Measurements from ENCODE around the gene ABHD11. TPM values are rescaled to one million over a fixed set of nuclear protein-coding genes. Genes with fewer than 3 reads are reported as not detected.

ABHD11 gene
- total RNA-seq, 1 donor from 2014 or later: 62.2 TPM

DNA sequence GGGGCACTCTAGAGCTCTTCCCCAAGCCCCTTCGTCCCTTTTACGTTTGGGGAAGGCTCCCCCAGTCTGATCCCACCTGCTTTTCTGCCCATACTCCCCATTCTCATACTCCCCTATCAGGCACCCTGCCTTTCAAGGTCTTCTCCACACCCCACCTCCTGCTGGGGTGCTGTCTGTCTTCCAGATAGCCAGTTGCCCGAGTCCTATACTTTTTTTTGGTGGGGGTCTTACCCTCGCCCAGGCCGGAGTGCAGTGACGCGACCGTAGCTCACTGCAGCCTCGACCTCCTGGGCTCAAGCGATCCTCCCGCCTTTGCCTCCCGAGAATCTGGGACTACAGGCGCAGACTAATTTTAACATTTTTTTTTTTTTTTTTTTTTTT lies 775 bp upstream of the ABHD11 start:
- TF ChIP-seq, protein P1, sequence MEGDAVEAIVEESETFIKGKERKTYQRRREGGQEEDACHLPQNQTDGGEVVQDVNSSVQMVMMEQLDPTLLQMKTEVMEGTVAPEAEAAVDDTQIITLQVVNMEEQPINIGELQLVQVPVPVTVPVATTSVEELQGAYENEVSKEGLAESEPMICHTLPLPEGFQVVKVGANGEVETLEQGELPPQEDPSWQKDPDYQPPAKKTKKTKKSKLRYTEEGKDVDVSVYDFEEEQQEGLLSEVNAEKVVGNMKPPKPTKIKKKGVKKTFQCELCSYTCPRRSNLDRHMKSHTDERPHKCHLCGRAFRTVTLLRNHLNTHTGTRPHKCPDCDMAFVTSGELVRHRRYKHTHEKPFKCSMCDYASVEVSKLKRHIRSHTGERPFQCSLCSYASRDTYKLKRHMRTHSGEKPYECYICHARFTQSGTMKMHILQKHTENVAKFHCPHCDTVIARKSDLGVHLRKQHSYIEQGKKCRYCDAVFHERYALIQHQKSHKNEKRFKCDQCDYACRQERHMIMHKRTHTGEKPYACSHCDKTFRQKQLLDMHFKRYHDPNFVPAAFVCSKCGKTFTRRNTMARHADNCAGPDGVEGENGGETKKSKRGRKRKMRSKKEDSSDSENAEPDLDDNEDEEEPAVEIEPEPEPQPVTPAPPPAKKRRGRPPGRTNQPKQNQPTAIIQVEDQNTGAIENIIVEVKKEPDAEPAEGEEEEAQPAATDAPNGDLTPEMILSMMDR (IDR thresholded peaks at IDR 0.05; ENCODE audit: insufficient read depth, low read length, poor library complexity, severe bottlenecking): no peak
- no peaks in the 10 kb centered on the region for H3K27me3 ChIP-seq (ENCODE audit: control insufficient read depth, insufficient read depth, low read length)
- DNase-seq (ENCODE audit: low read depth): no peak
- H3K36me3 ChIP-seq (ENCODE audit: control insufficient read depth, insufficient read depth, low read length): no peaks in the 10 kb centered on the region
- peak overlapping the region; percentile 69 for H3K4me3 ChIP-seq (ENCODE audit: low read depth, low read length)

DNA sequence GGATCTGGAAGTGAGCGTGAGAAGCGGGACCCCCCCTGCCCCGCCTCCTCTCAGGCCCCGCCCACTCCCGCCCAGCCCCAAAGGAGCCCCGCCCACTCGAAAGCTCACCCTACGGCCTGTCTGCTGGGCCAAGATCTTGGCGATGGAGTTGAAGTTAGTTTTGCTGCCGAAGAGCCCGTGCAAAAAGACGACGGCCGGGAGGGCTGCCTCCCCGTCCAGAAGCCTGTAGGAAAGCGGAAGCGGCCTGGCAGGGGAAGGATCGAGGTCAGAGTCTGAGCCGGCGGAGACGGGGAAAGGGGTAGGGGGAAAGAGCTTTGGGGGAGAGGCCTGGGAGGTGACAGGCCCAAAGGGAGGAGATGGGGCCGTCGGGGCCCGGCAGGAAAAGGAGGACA lies 386 bp downstream of the ABHD11 start:
- Histone ChIP-seq H3K36me3 (ENCODE audit: control insufficient read depth, insufficient read depth, low read length) (no peaks in the 10 kb centered on the region), H3K4me3 (ENCODE audit: low read depth, low read length) (peak overlapping the region; percentile 74), H3K27me3 (ENCODE audit: control insufficient read depth, insufficient read depth, low read length) (no peaks in the 10 kb centered on the region)
- TF ChIP-seq, protein P1 (IDR thresholded peaks at IDR 0.05; ENCODE audit: insufficient read depth, low read length, poor library complexity, severe bottlenecking): no peak
- no peak for DNase-seq (ENCODE audit: low read depth)

GRCh38 chr7:73737491-73738219 lies 947 bp downstream of the ABHD11 start:
- TF ChIP-seq, protein P1 (IDR thresholded peaks at IDR 0.05; ENCODE audit: insufficient read depth, low read length, poor library complexity, severe bottlenecking): no peak
- Histone ChIP-seq H3K4me3 (ENCODE audit: low read depth, low read length) (peak overlapping the region; percentile 74), H3K36me3 (ENCODE audit: control insufficient read depth, insufficient read depth, low read length) (no peaks in the 10 kb centered on the region)

GRCh38 chr7:73736885-73737284 lies 1.7 kb downstream of the ABHD11 start:
- Histone ChIP-seq H3K27me3 (ENCODE audit: control insufficient read depth, insufficient read depth, low read length) (no peaks in the 10 kb centered on the region), H3K4me3 (ENCODE audit: low read depth, low read length) (no peak overlapping the region), H3K36me3 (ENCODE audit: control insufficient read depth, insufficient read depth, low read length) (no peaks in the 10 kb centered on the region)
- TF ChIP-seq, protein P1 (IDR thresholded peaks at IDR 0.05; ENCODE audit: insufficient read depth, low read length, poor library complexity, severe bottlenecking): no peak
- DNase-seq (ENCODE audit: low read depth): no peak

More at GRCh38 chr7:73737491-73738219, 947 bp downstream of the ABHD11 start:
- DNase-seq (ENCODE audit: low read depth): no peak
- H3K27me3 ChIP-seq (ENCODE audit: control insufficient read depth, insufficient read depth, low read length): no peaks in the 10 kb centered on the region

GRCh38 chr7:73735528-73735905 lies 3.1 kb downstream of the ABHD11 start:
- Histone ChIP-seq H3K27me3 (ENCODE audit: control insufficient read depth, insufficient read depth, low read length) (no peaks in the 10 kb centered on the region), H3K4me3 (ENCODE audit: low read depth, low read length) (no peak overlapping the region), H3K36me3 (ENCODE audit: control insufficient read depth, insufficient read depth, low read length) (no peaks in the 10 kb centered on the region)
- TF ChIP-seq, protein P1 (IDR thresholded peaks at IDR 0.05; ENCODE audit: insufficient read depth, low read length, poor library complexity, severe bottlenecking): no peak
- DNase-seq (ENCODE audit: low read depth): no peak
